Muscle layer of colon (tissue), 2 donors: ENCODE results near the gene NFATC2IP.
A peak's percentile ranks its signal among the peaks of the same experiment; 100 is the strongest.

Source experiments
- H3K27ac ChIP-seq: one replicate; pipeline ENCODE4 v1.7.0; 2013; ENCODE audit warnings: low read depth, mild to moderate bottlenecking, low read length, moderate library complexity
- H3K27me3 ChIP-seq, 2 donors: one replicate each; pipeline ENCODE4 v1.7.0; 2013; ENCODE audit warnings: low read length in 2 of 2, mild to moderate bottlenecking in 2 of 2; ENCODE audit not compliant: insufficient read depth in 2 of 2, control insufficient read depth in 1 of 2
- H3K36me3 ChIP-seq: one replicate; pipeline ENCODE4 v1.7.0; 2013; ENCODE audit warnings: mild to moderate bottlenecking, low read length; ENCODE audit not compliant: insufficient read depth
- H3K4me1 ChIP-seq: one replicate; pipeline ENCODE4 v1.7.0; 2013; ENCODE audit warnings: mild to moderate bottlenecking, low read length; ENCODE audit not compliant: insufficient read depth
- H3K4me3 ChIP-seq, 2 donors: one replicate each; pipeline ENCODE4 v1.7.0; 2013; ENCODE audit warnings: low read length in 2 of 2, low read depth in 1 of 2, mild to moderate bottlenecking in 1 of 2, moderate library complexity in 1 of 2
- H3K9ac ChIP-seq: one replicate; pipeline ENCODE4 v1.7.0; 2013; ENCODE audit warnings: low read length
- H3K9me3 ChIP-seq: one replicate; pipeline ENCODE4 v1.7.0; 2013; ENCODE audit warnings: mild to moderate bottlenecking, low read length
- donor health status: abdominal sarcoma.
- donor health status: Adenocarcinoma of cecum.

NFATC2IP gene

GRCh38 chr16:28950648-28951409 lies at the start of gene NFATC2IP:
Gene NFATC2IP (plus strand): TSS chr16:28950937. CDS start chr16:28951012, 75 bp downstream.
- H3K27ac ChIP-seq = peak within 1 kb of the TSS; percentile 73
- H3K4me3 ChIP-seq = peak within 1 kb of the TSS; percentile 51 to 66
- H3K9ac ChIP-seq = no peak within 1 kb of the TSS
- no peaks in the 10 kb centered on the region for H3K27me3 ChIP-seq
- H3K4me1 ChIP-seq = peaks cover 11% of the 10 kb centered on the region
- no peaks in the 10 kb centered on the region for H3K9me3 ChIP-seq
- peaks cover 26% of the 10 kb centered on the region for H3K36me3 ChIP-seq

- Histone ChIP-seq H3K36me3 (no peaks in the 10 kb centered on the region), H3K27me3 (no peaks in the 10 kb centered on the region), H3K4me3 (no peak overlapping the region), H3K9me3 (no peaks in the 10 kb centered on the region), H3K9ac (no peak overlapping the region), H3K27ac (no peak overlapping the region), H3K4me1 (no peaks in the 10 kb centered on the region)
These were observed 48.9 kb upstream of the NFATC2IP start for GRCh38 chr16:28901862-28902261.

- H3K4me1 ChIP-seq = no peaks in the 10 kb centered on the region
- no peak overlapping the region for H3K4me3 ChIP-seq
- H3K9me3 ChIP-seq = no peaks in the 10 kb centered on the region
- H3K36me3 ChIP-seq = no peaks in the 10 kb centered on the region
- no peak overlapping the region for H3K27ac ChIP-seq
- H3K27me3 ChIP-seq = no peaks in the 10 kb centered on the region
- no peak overlapping the region for H3K9ac ChIP-seq
These were observed 47.8 kb upstream of the NFATC2IP start for GRCh38 chr16:28902909-28903308.

- H3K4me3 ChIP-seq = no peak overlapping the region
- no peaks in the 10 kb centered on the region for H3K4me1 ChIP-seq
- no peaks in the 10 kb centered on the region for H3K9me3 ChIP-seq
- H3K9ac ChIP-seq = no peak overlapping the region
- H3K27me3 ChIP-seq = no peaks in the 10 kb centered on the region
- H3K36me3 ChIP-seq = peaks cover 3% of the 10 kb centered on the region
- no peak overlapping the region for H3K27ac ChIP-seq
These were observed 47.2 kb upstream of the NFATC2IP start for GRCh38 chr16:28903344-28904042.

- H3K4me3 ChIP-seq = no peak overlapping the region
- no peak overlapping the region for H3K27ac ChIP-seq
- H3K9me3 ChIP-seq = no peaks in the 10 kb centered on the region
- H3K4me1 ChIP-seq = no peaks in the 10 kb centered on the region
- no peaks in the 10 kb centered on the region for H3K27me3 ChIP-seq
- peaks cover 3% of the 10 kb centered on the region for H3K36me3 ChIP-seq
- no peak overlapping the region for H3K9ac ChIP-seq
These were observed 46.4 kb upstream of the NFATC2IP start for GRCh38 chr16:28904363-28904762.

GRCh38 chr16:28904828-28905227 lies 45.9 kb upstream of the NFATC2IP start:
- Histone ChIP-seq H3K9ac (no peak overlapping the region), H3K27me3 (no peaks in the 10 kb centered on the region), H3K36me3 (peaks cover 3% of the 10 kb centered on the region), H3K4me3 (no peak overlapping the region), H3K4me1 (no peaks in the 10 kb centered on the region), H3K27ac (no peak overlapping the region), H3K9me3 (no peaks in the 10 kb centered on the region)

GRCh38 chr16:28905229-28905754 lies 45.4 kb upstream of the NFATC2IP start:
- no peaks in the 10 kb centered on the region for H3K27me3 ChIP-seq
- H3K4me1 ChIP-seq = no peaks in the 10 kb centered on the region
- peaks cover 3% of the 10 kb centered on the region for H3K36me3 ChIP-seq
- H3K4me3 ChIP-seq = no peak overlapping the region
- H3K9me3 ChIP-seq = no peaks in the 10 kb centered on the region
- no peak overlapping the region for H3K27ac ChIP-seq
- no peak overlapping the region for H3K9ac ChIP-seq

GRCh38 chr16:28905800-28906372 lies 44.9 kb upstream of the NFATC2IP start:
- Histone ChIP-seq H3K4me3 (no peak overlapping the region), H3K27ac (no peak overlapping the region), H3K27me3 (no peaks in the 10 kb centered on the region), H3K4me1 (no peaks in the 10 kb centered on the region), H3K9me3 (no peaks in the 10 kb centered on the region), H3K9ac (no peak overlapping the region), H3K36me3 (peaks cover 3% of the 10 kb centered on the region)

- Histone ChIP-seq H3K4me1 (no peaks in the 10 kb centered on the region), H3K36me3 (peaks cover 7% of the 10 kb centered on the region), H3K27me3 (no peaks in the 10 kb centered on the region), H3K9me3 (no peaks in the 10 kb centered on the region), H3K9ac (no peak overlapping the region), H3K4me3 (no peak overlapping the region), H3K27ac (no peak overlapping the region)
These were observed 40.4 kb upstream of the NFATC2IP start for GRCh38 chr16:28910086-28911031.

GRCh38 chr16:28912558-28912957 lies 38.2 kb upstream of the NFATC2IP start:
- Histone ChIP-seq H3K9me3 (no peaks in the 10 kb centered on the region), H3K36me3 (peaks cover 11% of the 10 kb centered on the region)

More at GRCh38 chr16:28912558-28912957, 38.2 kb upstream of the NFATC2IP start:
- H3K4me3 ChIP-seq = no peak overlapping the region
- no peaks in the 10 kb centered on the region for H3K27me3 ChIP-seq
- H3K9ac ChIP-seq = no peak overlapping the region
- H3K4me1 ChIP-seq = no peaks in the 10 kb centered on the region
- no peak overlapping the region for H3K27ac ChIP-seq
